Spleen (tissue), 11 donors: ENCODE measurements around the gene SLC25A31. TPM values are rescaled to one million over a fixed set of nuclear protein-coding genes. Genes with fewer than 3 reads are reported as not detected.
A peak's percentile ranks its signal among the peaks of the same experiment; 100 is the strongest.

ENCODE experiments used
- DNase-seq: peaks from one replicate; pipeline ENCODE4 v3.0.0-alpha.2; 2020
- H3K27ac ChIP-seq, 8 donors: fragments of 200-600 bp; sonication (generic) in 7 of 8; 1 replicate in 4 of 8; 2 replicates in 4 of 8; pipeline versions ENCODE4 v1.5.0 to v1.8.0; 2016 to 2021; ENCODE audit warnings: inconsistent platforms in 4 of 8, mild to moderate bottlenecking in 4 of 8, moderate library complexity in 1 of 8
- H3K27me3 ChIP-seq, 7 donors: fragments of 200-600 bp; sonication (generic) in 6 of 7; replicated peaks in 1 of 7; 1 replicate in 4 of 7; 2 replicates in 3 of 7; pipeline versions ENCODE4 v1.5.0 to v1.8.0; 2016 to 2021; ENCODE audit warnings: inconsistent platforms in 3 of 7, mild to moderate bottlenecking in 1 of 7
- H3K36me3 ChIP-seq, 6 donors: fragments of 200-600 bp; sonication (generic) in 5 of 6; 1 replicate in 4 of 6; 2 replicates in 2 of 6; pipeline versions ENCODE4 v1.5.0 to v1.8.0; 2016 to 2021; ENCODE audit warnings: inconsistent platforms in 2 of 6
- H3K4me1 ChIP-seq, 6 donors: fragments of 200-600 bp; sonication (generic) in 5 of 6; 1 replicate in 3 of 6; 2 replicates in 3 of 6; pipeline versions ENCODE4 v1.5.0 to v1.8.0; 2016 to 2021; ENCODE audit warnings: inconsistent platforms in 3 of 6
- H3K4me3 ChIP-seq, 8 donors: fragments of 200-600 bp; sonication (generic) in 7 of 8; 1 replicate in 4 of 8; 2 replicates in 4 of 8; pipeline versions ENCODE4 v1.5.0 to v1.8.0; 2016 to 2021; ENCODE audit warnings: inconsistent platforms in 4 of 8, mild to moderate bottlenecking in 4 of 8, moderate library complexity in 2 of 8
- H3K9me3 ChIP-seq, 8 donors: fragments of 200-600 bp; sonication (generic) in 7 of 8; 1 replicate in 4 of 8; 2 replicates in 4 of 8; pipeline versions ENCODE4 v1.5.0 to v1.8.0; 2016 to 2021; ENCODE audit warnings: inconsistent platforms in 4 of 8
- CTCF ChIP-seq, 11 experiments: fragments of 200-600 bp in 7 of 11; fragments of 450-650 bp in 4 of 11; sonication (generic) in 4 of 11; IDR thresholded peaks in 8 of 11; conservative IDR thresholded peaks in 3 of 11; 1 replicate in 7 of 11; 2 replicates in 4 of 11; pipeline versions ENCODE4 v1.4.0 to v1.8.0; 2016 to 2021; ENCODE audit warnings: antibody characterized with exemption in 11 of 11, inconsistent platforms in 4 of 11, mild to moderate bottlenecking in 1 of 11
- POLR2A ChIP-seq, 3 donors: fragments of 450-650 bp; IDR thresholded peaks; one replicate each; pipeline ENCODE4 v1.5.1; 2017; ENCODE audit warnings: antibody characterized with exemption in 3 of 3, mild to moderate bottlenecking in 1 of 3
- POLR2AphosphoS5 ChIP-seq, 3 donors: sonication (generic); formaldehyde crosslinking; IDR thresholded peaks; one replicate each; pipeline ENCODE4 v1.5.1; 2017; ENCODE audit warnings: antibody characterized with exemption in 3 of 3
- WGBS, 5 donors: extraction: QIAGEN DNeasy Blood & Tissue Kit in 3 of 5; methylation state at CpG; one replicate each; pipeline versions ENCODE4 v1.1.5 to v1.1.7; 2013 to 2018; 5-methylcytosine and 5-hydroxymethylcytosine counted together
- intact Hi-C: fragments of 100-400 bp; cut with DNase I; formaldehyde crosslinking; loops from one replicate; pipeline ENCODE4 v1.15.0; 2023; ENCODE audit warnings: low total_unique reads
- polyA plus RNA-seq, 3 donors: library from polyadenylated mRNA; stranded (reverse); fragments of 200-250 nt; gene quantifications; one replicate each; pipeline ENCODE4 v1.2.1, GENCODE V29; 2013
- total RNA-seq, 7 donors: library from RNA; depleted of rRNA in 3 of 7; stranded (reverse); fragments of >200 nt in 3 of 7; fragmentation: NEBNext Ultra II Directional in 4 of 7; extraction: Animal tissue kit (Norgen Biotek cat#: 25700) in 4 of 7; gene quantifications; one replicate each; pipeline versions ENCODE4 v1.1.0 to v1.2.1, GENCODE V29; 2016 to 2021
- donor health status: healthy with polysubstance abuse.
- donor health status: DM: no; HTN: no; CAD: no; lungs with moderate emphysema.
- donor health status: DM: no; HTN: no; CAD: no.
- donor health status: Bipolar disorder and iron deficiency.
- donor health status: healthy.
- donor health status: DM: no; HTN: no; CAD: no.
- donor health status: DM: yes; HTN: yes; CAD: no.

Gene SLC25A31
- total and polyA plus RNA-seq, 10 donors = 0.07 TPM; not detected in 9

DNA sequence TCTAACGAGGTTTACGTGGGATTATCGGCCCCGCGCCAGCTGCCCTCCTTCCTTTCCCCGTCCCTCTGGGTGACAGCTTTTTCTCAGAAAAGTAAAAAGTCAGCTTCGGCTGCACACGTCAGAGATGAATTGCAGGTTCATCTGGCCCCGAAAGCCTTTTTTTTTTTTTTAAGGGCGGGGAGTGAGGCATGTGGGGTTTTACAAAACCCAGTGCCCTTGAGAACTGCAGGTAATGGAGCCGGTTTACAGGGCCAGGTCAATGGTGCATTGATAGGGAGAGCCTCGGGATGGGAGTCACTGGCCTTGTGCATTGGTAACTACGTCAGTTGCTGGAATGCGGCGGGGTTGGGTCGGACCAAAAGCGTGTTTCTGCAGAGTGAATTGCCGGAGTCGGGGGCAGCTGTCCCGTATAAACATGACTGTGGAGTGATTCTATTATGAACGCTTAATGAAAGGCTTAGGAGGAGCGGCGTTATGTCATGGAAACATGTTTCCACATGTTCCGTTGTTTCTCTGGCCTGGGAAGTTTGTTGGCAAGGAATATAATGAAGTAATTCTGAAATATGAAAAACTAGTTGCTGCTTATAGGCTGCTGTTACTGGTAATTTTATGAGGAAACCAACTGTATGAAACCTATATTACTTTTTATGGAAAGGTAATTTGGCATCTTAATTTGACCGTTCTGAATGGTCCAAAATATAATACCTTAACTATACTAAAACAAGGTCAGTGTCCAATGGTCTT is 53.0 kb downstream of the SLC25A31 start:
- intact Hi-C loops = no loop called here
- 13 to 28% (median 24%) methylated on average over 25 of the region's 25 CpGs for WGBS, 5 donors
- peak overlapping the region in 7 of 8 donors; percentile 60 to 79 (median 72) for H3K27ac ChIP-seq
- DNase-seq = peak; percentile 73
- H3K27me3 ChIP-seq = peaks cover 0 to 54% (median 15%) of the 10 kb centered on the region in 7 donors
- TF ChIP-seq POLR2AphosphoS5 (IDR thresholded peaks at IDR 0.05) (no peak), POLR2A (IDR thresholded peaks at IDR 0.05) (no peak), CTCF (IDR thresholded peaks at IDR 0.05 in 8 of 11, conservative IDR thresholded peaks at IDR 0.05 in 3 of 11) (no peak)
- no peaks in the 10 kb centered on the region for H3K9me3 ChIP-seq
- H3K4me3 ChIP-seq = peak overlapping the region; percentile 39 to 77 (median 56)
- no peaks in the 10 kb centered on the region for H3K36me3 ChIP-seq
- peaks cover 4 to 31% (median 23%) of the 10 kb centered on the region in 6 donors for H3K4me1 ChIP-seq

DNA sequence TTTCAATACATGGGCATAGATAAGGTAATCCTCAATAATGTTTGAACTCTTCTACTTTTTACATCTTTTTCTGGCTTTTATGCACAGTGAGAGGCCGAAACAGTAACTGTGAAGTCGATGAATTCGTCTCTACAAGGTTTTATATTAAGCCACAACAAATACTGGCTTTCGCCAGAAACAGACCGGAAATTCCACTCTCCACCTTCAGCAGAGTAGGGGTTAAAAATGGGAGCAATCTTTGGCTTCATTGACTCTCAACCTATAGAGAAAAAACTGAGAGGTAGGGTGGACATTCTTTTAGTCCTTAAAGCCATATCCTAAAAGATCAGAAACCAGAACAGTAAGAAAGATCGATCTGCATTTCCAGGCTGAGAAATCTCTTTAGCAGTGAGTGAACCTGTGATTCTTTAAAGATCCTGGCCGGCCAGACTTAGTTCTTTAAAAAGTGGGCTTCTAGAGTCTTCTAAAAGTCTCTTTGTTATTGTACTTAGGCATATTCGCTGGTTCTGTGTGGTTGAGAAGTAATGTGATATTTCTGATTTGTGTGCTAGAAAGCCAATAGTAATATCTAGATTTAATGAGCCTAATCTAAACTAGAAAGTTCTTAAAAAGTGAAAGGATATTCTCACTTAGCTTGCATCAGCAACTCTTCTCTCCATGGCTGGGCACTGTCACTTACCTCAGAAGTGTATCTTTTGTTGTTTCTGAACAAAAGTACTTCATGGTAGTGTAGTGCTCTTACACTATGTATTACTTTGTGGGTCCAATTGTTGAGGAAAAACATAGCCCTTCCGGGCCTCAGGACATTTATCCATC is 54.0 kb downstream of the SLC25A31 start:
- no peaks in the 10 kb centered on the region for H3K36me3 ChIP-seq
- no peak for TF ChIP-seq POLR2A (IDR thresholded peaks at IDR 0.05)
- TF ChIP-seq CTCF (IDR thresholded peaks at IDR 0.05 in 8 of 11, conservative IDR thresholded peaks at IDR 0.05 in 3 of 11) = no peak
- no peak for TF ChIP-seq POLR2AphosphoS5 (IDR thresholded peaks at IDR 0.05)
- H3K4me3 ChIP-seq = peak overlapping the region in 1 of 8 donors; percentile 17
- peaks cover 0 to 44% (median 15%) of the 10 kb centered on the region in 7 donors for H3K27me3 ChIP-seq
- 81 to 91% (median 83%) methylated on average over 9 of the region's 9 CpGs for WGBS, 5 donors
- no peak for DNase-seq
- intact Hi-C loops = no loop called here
- peak overlapping the region in 4 of 8 donors; percentile 34 to 79 (median 75) for H3K27ac ChIP-seq
- H3K9me3 ChIP-seq = no peaks in the 10 kb centered on the region
- H3K4me1 ChIP-seq = peaks cover 4 to 31% (median 23%) of the 10 kb centered on the region in 6 donors

- Histone ChIP-seq H3K4me1 (peaks cover 0 to 6% (median 1%) of the 10 kb centered on the region in 6 donors), H3K27me3 (peaks cover 0 to under 1% (median 0%) of the 10 kb centered on the region in 7 donors), H3K27ac (no peak overlapping the region), H3K9me3 (no peaks in the 10 kb centered on the region), H3K36me3 (no peaks in the 10 kb centered on the region), H3K4me3 (no peak overlapping the region)
- DNase-seq = no peak
- TF ChIP-seq CTCF (IDR thresholded peaks at IDR 0.05 in 8 of 11, conservative IDR thresholded peaks at IDR 0.05 in 3 of 11) (no peak), POLR2AphosphoS5 (IDR thresholded peaks at IDR 0.05) (no peak), POLR2A (IDR thresholded peaks at IDR 0.05) (no peak)
- 83 to 91% (median 88%) methylated on average over 2 of the region's 2 CpGs for WGBS, 5 donors
- intact Hi-C loops = no loop called here
Measured at GRCh38 chr4:127788517-127788916, 58.3 kb downstream of the SLC25A31 start.

GRCh38 chr4:127791391-127791790 is 61.2 kb downstream of the SLC25A31 start:
- intact Hi-C loops = no loop called here
- Histone ChIP-seq H3K27ac (no peak overlapping the region), H3K4me3 (no peak overlapping the region), H3K36me3 (no peaks in the 10 kb centered on the region), H3K9me3 (no peaks in the 10 kb centered on the region), H3K27me3 (no peaks in the 10 kb centered on the region), H3K4me1 (no peaks in the 10 kb centered on the region)
- no peak for DNase-seq
- no peak for TF ChIP-seq POLR2AphosphoS5 (IDR thresholded peaks at IDR 0.05)
- TF ChIP-seq POLR2A (IDR thresholded peaks at IDR 0.05) = no peak
- no peak for TF ChIP-seq CTCF (IDR thresholded peaks at IDR 0.05 in 8 of 11, conservative IDR thresholded peaks at IDR 0.05 in 3 of 11)
- 58 to 78% (median 73%) methylated on average over 1 of the region's 1 CpG for WGBS, 5 donors
